ENCODE results near the gene RDH12.

The RDH12 gene

DNA sequence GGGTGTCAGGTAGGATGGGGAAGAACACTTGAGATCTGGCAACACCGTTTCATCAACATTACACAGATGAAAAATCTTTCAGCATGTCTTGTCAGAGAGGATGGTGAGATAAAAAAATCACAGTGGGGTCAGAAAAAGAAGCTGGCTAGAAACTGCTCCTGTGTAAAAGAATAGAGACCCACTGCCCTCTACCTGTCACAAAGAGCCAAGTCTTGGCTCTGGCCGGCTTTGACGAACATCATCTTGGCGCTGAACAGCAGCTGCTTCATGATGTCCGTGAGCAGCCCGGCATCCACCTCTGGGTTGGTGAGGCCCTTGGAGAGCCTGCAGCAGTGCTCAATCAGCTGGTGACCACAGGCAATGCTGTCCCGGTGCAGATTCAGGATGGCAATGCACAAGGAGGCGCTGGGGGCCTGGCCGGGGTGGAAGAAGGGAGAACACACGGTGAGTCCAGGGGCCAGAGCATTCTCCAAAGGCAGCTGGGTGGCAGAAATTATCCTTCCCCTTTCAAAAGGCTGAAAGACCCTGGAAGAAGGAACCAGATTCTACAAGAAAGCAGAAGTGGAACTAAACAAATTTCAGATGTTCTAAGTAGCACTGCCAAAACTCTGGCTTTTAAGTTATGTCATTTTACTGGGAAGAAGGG, 64.5 kb downstream of the RDH12 start:
- peaks cover 58% of the 10 kb centered on the region for H3K36me3 Mint-ChIP-seq (ENCODE audit: low read depth)
- TF ChIP-seq, protein P1, sequence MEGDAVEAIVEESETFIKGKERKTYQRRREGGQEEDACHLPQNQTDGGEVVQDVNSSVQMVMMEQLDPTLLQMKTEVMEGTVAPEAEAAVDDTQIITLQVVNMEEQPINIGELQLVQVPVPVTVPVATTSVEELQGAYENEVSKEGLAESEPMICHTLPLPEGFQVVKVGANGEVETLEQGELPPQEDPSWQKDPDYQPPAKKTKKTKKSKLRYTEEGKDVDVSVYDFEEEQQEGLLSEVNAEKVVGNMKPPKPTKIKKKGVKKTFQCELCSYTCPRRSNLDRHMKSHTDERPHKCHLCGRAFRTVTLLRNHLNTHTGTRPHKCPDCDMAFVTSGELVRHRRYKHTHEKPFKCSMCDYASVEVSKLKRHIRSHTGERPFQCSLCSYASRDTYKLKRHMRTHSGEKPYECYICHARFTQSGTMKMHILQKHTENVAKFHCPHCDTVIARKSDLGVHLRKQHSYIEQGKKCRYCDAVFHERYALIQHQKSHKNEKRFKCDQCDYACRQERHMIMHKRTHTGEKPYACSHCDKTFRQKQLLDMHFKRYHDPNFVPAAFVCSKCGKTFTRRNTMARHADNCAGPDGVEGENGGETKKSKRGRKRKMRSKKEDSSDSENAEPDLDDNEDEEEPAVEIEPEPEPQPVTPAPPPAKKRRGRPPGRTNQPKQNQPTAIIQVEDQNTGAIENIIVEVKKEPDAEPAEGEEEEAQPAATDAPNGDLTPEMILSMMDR (IDR thresholded peaks at IDR 0.05), result no peak
- H3K4me3 Mint-ChIP-seq, result no peak overlapping the region

DNA sequence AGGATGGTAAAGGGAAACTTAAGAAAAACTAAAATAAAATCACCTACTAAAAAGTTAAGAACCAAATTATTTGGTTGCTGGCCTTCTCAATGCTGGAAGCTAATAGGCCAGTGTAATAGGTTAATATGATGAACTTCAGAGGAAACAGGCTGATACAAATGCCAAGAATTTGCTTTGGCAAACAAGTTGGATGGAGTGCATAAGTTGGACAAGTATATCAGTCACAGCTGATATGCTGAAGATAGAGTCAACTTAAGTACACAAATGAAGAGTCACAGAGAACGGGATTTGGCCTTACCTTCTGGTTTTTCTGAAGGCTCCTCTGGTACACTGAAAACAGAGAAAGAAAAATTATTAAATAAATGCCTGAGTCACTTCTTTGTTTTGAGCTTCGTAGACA, 66.5 kb downstream of the RDH12 start:
- TF ChIP-seq, protein P1 (IDR thresholded peaks at IDR 0.05), result no peak
- no peaks in the 10 kb centered on the region for H3K4me1 Mint-ChIP-seq
- no peak overlapping the region for H3K4me3 Mint-ChIP-seq
- H3K36me3 Mint-ChIP-seq (ENCODE audit: low read depth), result peaks cover 74% of the 10 kb centered on the region
- H3K27ac Mint-ChIP-seq, result no peak overlapping the region
- DNase-seq, result no peak
- H3K9me3 Mint-ChIP-seq, result no peaks in the 10 kb centered on the region
- H3K27me3 Mint-ChIP-seq (ENCODE audit: low read depth, poor library complexity), result no peaks in the 10 kb centered on the region

More for the DNA sequence above, 64.5 kb downstream of the RDH12 start:
- Mint-ChIP-seq H3K9me3 (no peaks in the 10 kb centered on the region), H3K4me1 (no peaks in the 10 kb centered on the region), H3K27me3 (ENCODE audit: low read depth, poor library complexity) (no peaks in the 10 kb centered on the region), H3K27ac (peak overlapping the region; percentile 76)
- DNase-seq, result no peak

DNA sequence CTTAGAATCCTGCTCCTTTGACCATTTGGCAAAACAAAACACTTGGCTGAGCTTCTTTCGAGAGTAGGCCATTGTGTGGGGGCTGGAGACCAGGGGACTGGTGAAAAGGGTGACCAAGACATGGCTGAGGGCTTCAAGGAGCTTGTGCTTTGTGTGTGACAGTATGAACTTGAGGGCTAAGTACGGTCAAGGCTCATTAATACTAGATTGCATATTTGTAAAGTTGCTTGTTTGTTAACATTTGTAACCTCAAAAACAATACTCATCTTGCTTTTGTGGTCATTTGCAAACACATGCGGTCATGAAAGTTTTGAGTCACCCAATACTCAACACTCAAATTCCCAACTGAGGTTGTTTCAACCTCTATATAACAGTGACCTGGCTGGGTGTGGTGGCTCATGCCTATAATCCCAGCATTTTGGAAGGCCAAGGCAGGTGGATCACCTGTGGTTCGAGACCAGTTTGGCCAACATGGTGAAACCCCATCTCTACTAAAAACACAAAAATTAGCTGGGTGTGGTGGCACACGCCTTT, 72.2 kb downstream of the RDH12 start:
- DNase-seq, result no peak
- Mint-ChIP-seq H3K9me3 (no peaks in the 10 kb centered on the region), H3K4me3 (no peak overlapping the region), H3K27ac (no peak overlapping the region), H3K27me3 (ENCODE audit: low read depth, poor library complexity) (no peaks in the 10 kb centered on the region), H3K4me1 (no peaks in the 10 kb centered on the region), H3K36me3 (ENCODE audit: low read depth) (peaks cover 83% of the 10 kb centered on the region)
- TF ChIP-seq, protein P1 (IDR thresholded peaks at IDR 0.05), result no peak

DNA sequence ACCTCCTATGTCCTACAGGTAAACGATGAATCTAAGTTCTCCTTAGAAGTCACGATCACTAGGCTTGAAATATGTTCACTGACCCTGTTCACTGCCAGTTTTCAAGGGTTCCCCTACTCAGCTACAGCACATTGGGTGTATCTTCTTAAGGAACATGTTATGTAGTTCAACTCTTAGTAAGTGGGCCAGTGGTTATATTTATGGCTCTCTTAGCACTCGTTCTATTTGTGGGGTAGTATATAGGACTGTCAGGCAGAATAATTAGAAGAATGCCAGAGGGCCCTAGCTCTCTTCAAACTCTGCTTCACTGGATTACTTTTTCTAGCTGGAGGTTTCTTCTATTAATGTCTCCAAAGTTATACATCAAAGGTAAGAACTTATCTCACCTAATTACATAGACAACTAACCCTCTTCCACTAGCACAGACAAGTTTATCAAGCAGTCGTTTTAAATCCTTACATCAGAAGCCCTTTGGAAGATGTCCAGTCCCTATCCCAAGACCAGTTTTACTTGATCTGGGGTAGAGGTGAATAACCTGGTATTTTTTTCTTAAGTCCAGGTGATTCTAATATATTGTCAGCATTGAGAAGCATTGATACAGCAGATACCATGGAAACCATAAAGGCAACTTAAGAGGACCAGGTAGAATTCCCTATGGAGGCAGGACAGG, 75.1 kb downstream of the RDH12 start:
- no peaks in the 10 kb centered on the region for H3K4me1 Mint-ChIP-seq
- TF ChIP-seq, protein P1 (IDR thresholded peaks at IDR 0.05), result no peak
- H3K9me3 Mint-ChIP-seq, result no peaks in the 10 kb centered on the region
- no peak for DNase-seq
- H3K27me3 Mint-ChIP-seq (ENCODE audit: low read depth, poor library complexity), result peaks cover 4% of the 10 kb centered on the region
- no peak overlapping the region for H3K4me3 Mint-ChIP-seq
- H3K27ac Mint-ChIP-seq, result no peak overlapping the region
- peaks cover 80% of the 10 kb centered on the region for H3K36me3 Mint-ChIP-seq (ENCODE audit: low read depth)

DNA sequence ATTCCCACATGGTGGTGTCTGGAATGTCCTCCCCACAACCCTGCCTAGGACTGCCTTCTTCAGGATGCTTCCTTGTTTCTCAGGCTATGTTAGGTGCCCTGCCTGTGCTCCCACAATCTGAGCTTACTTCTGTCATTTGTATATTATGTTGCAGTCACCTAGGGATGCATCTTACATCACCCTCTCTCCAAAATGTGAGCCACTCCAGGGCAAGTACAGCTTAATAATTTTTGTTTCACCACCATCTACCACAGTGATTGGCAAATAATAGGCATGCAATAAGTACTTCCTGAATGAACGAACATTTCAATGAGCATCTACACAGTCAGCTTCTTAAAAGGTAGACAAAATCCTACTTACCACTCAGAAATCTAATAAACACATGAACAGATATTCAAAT, 77.1 kb downstream of the RDH12 start:
- TF ChIP-seq, protein P1 (IDR thresholded peaks at IDR 0.05), result no peak
- Mint-ChIP-seq H3K4me3 (no peak overlapping the region), H3K27me3 (ENCODE audit: low read depth, poor library complexity) (peaks cover 4% of the 10 kb centered on the region), H3K36me3 (ENCODE audit: low read depth) (peaks cover 75% of the 10 kb centered on the region), H3K27ac (no peak overlapping the region), H3K9me3 (no peaks in the 10 kb centered on the region), H3K4me1 (no peaks in the 10 kb centered on the region)
- DNase-seq, result no peak

All from nephron progenitor cell (in vitro differentiated cells).